Measurements from ENCODE around the gene ARHGAP19. TPM values are rescaled to one million over a fixed set of nuclear protein-coding genes. Genes with fewer than 3 reads are reported as not detected.

Gene ARHGAP19
- total RNA-seq, 5 donors from 2014 or later (not counting 1 experiment from before 2014, with no cell fraction given): 11.0 to 18.9 (median 15.0) TPM

- peaks cover 0 to 3% of the 10 kb centered on the region in 2 experiments for H3K27me3 ChIP-seq (replicated peaks in 1 of 2; ENCODE audit: control insufficient read depth in 2 of 2, extremely low read depth in 1 of 2, insufficient read depth in 2 of 2, low read length in 1 of 2)
- POLR2A ChIA-PET: interaction anchor here (0.5 to 2.3 kb wide), 4 partner anchors 14 to 123 kb away, joined by 4 to 13 read pairs (median 7); partner anchors contain the start of genes FRAT2 (in 2 of the 2) and RRP12 (in 1 of the 2)
- Mint-ChIP-seq H3K4me1 (peaks cover 28 to 39% (median 31%) of the 10 kb centered on the region in 3 donors), H3K36me3 (no peaks in the 10 kb centered on the region), H3K4me3 (peak within 1 kb of the TSS; percentile 97 to 98 (median 98)), H3K27ac (peak within 1 kb of the TSS; percentile 100), H3K9me3 (no peaks in the 10 kb centered on the region), H3K27me3 (no peaks in the 10 kb centered on the region)
- DNase-seq (peak; percentile 74 to 96 (median 89)), ATAC-seq (replicated peaks in 1 of 4) (peak; percentile 72 to 76 (median 74))
- peaks cover 16 to 33% of the 10 kb centered on the region in 2 experiments for H3K4me1 ChIP-seq (ENCODE audit: control insufficient read depth in 1 of 2, extremely low read depth in 1 of 2, insufficient read depth in 2 of 2, low read length in 2 of 2)
- no peaks in the 10 kb centered on the region for H3K9me3 ChIP-seq
- H3K27ac ChIP-seq (ENCODE audit: low read length): peak within 1 kb of the TSS; percentile 99
- H3K4me3 ChIP-seq (ENCODE audit: control insufficient read depth in 1 of 2, extremely low read depth in 1 of 2, low read length in 1 of 2): peak within 1 kb of the TSS; percentile 83 to 85
- WGBS (ENCODE audit: insufficient coverage): under 1% methylated on average over 65 of the region's 79 CpGs
- CTCF ChIA-PET: interaction anchor here (0.6 to 2.8 kb wide), 5 partner anchors 14 to 109 kb away, joined by 4 to 28 read pairs (median 8); partner anchors contain the start of genes FRAT2 (in 1 of the 2) and RRP12 (in 1 of the 2)
- no peaks in the 10 kb centered on the region for H3K36me3 ChIP-seq (ENCODE audit: control insufficient read depth in 2 of 2, extremely low read depth in 1 of 2, insufficient read depth in 1 of 2, low read length in 1 of 2)
Measured at GRCh38 chr10:97318772-97319651, 26.6 kb upstream of the ARHGAP19 start, which contains the start of gene FRAT1. TSS of gene FRAT1 (plus strand) at chr10:97319271. CDS start at chr10:97319454, 183 bp downstream.

GRCh38 chr10:97314671-97315070 is 22.2 kb upstream of the ARHGAP19 start:
- no peak overlapping the region for H3K27ac Mint-ChIP-seq

GRCh38 chr10:97312897-97313296 is 20.5 kb upstream of the ARHGAP19 start:
- no peak overlapping the region for H3K27ac Mint-ChIP-seq
- Histone ChIP-seq H3K4me3 (ENCODE audit: control insufficient read depth in 1 of 2, extremely low read depth in 1 of 2, low read length in 1 of 2) (no peak overlapping the region), H3K36me3 (ENCODE audit: control insufficient read depth in 2 of 2, extremely low read depth in 1 of 2, insufficient read depth in 1 of 2, low read length in 1 of 2) (no peaks in the 10 kb centered on the region), H3K4me1 (ENCODE audit: control insufficient read depth in 1 of 2, extremely low read depth in 1 of 2, insufficient read depth in 2 of 2, low read length in 2 of 2) (peaks cover 0 to 3% of the 10 kb centered on the region in 2 experiments), H3K27me3 (replicated peaks in 1 of 2; ENCODE audit: control insufficient read depth in 2 of 2, extremely low read depth in 1 of 2, insufficient read depth in 2 of 2, low read length in 1 of 2) (peaks cover 0 to 3% of the 10 kb centered on the region in 2 experiments), H3K27ac (ENCODE audit: low read length) (no peak overlapping the region), H3K9me3 (no peaks in the 10 kb centered on the region)
- H3K4me1 Mint-ChIP-seq: peaks cover 0 to 6% (median 1%) of the 10 kb centered on the region in 3 donors
- H3K27me3 Mint-ChIP-seq: no peaks in the 10 kb centered on the region
- H3K9me3 Mint-ChIP-seq: no peaks in the 10 kb centered on the region
- no peaks in the 10 kb centered on the region for H3K36me3 Mint-ChIP-seq
- ATAC-seq (replicated peaks in 1 of 4) (no peak), DNase-seq (no peak)
- ChIA-PET POLR2A (no interaction called here), CTCF (no interaction called here)
- no peak overlapping the region for H3K4me3 Mint-ChIP-seq
- WGBS (ENCODE audit: insufficient coverage): 94% methylated on average over 2 of the region's 6 CpGs

More at GRCh38 chr10:97314671-97315070, 22.2 kb upstream of the ARHGAP19 start:
- DNase-seq (no peak), ATAC-seq (replicated peaks in 1 of 4) (no peak)
- Histone ChIP-seq H3K4me3 (ENCODE audit: control insufficient read depth in 1 of 2, extremely low read depth in 1 of 2, low read length in 1 of 2) (no peak overlapping the region), H3K27me3 (replicated peaks in 1 of 2; ENCODE audit: control insufficient read depth in 2 of 2, extremely low read depth in 1 of 2, insufficient read depth in 2 of 2, low read length in 1 of 2) (peaks cover 0 to 3% of the 10 kb centered on the region in 2 experiments), H3K4me1 (ENCODE audit: control insufficient read depth in 1 of 2, extremely low read depth in 1 of 2, insufficient read depth in 2 of 2, low read length in 2 of 2) (peaks cover 0 to 11% of the 10 kb centered on the region in 2 experiments), H3K36me3 (ENCODE audit: control insufficient read depth in 2 of 2, extremely low read depth in 1 of 2, insufficient read depth in 1 of 2, low read length in 1 of 2) (no peaks in the 10 kb centered on the region), H3K27ac (ENCODE audit: low read length) (no peak overlapping the region), H3K9me3 (no peaks in the 10 kb centered on the region)
- Mint-ChIP-seq H3K9me3 (no peaks in the 10 kb centered on the region), H3K4me1 (peaks cover 7 to 13% (median 10%) of the 10 kb centered on the region in 3 donors), H3K4me3 (no peak overlapping the region), H3K36me3 (no peaks in the 10 kb centered on the region), H3K27me3 (no peaks in the 10 kb centered on the region)
- WGBS (ENCODE audit: insufficient coverage): 94% methylated on average over 2 of the region's 4 CpGs
- POLR2A ChIA-PET: interaction anchor here in 1 of 2 donors (0.6 kb wide), 1 partner anchor 15 kb away, joined by 3 read pairs; no protein-coding TSS in a partner anchor
- CTCF ChIA-PET: interaction anchor here in 1 of 2 donors (1.5 kb wide), 1 partner anchor 18 kb away, joined by 5 read pairs; no protein-coding TSS in a partner anchor

- Histone ChIP-seq H3K27ac (ENCODE audit: low read length) (no peak overlapping the region), H3K36me3 (ENCODE audit: control insufficient read depth in 2 of 2, extremely low read depth in 1 of 2, insufficient read depth in 1 of 2, low read length in 1 of 2) (no peaks in the 10 kb centered on the region), H3K4me3 (ENCODE audit: control insufficient read depth in 1 of 2, extremely low read depth in 1 of 2, low read length in 1 of 2) (no peak overlapping the region), H3K9me3 (no peaks in the 10 kb centered on the region), H3K27me3 (replicated peaks in 1 of 2; ENCODE audit: control insufficient read depth in 2 of 2, extremely low read depth in 1 of 2, insufficient read depth in 2 of 2, low read length in 1 of 2) (peaks cover 0 to 2% of the 10 kb centered on the region in 2 experiments), H3K4me1 (ENCODE audit: control insufficient read depth in 1 of 2, extremely low read depth in 1 of 2, insufficient read depth in 2 of 2, low read length in 2 of 2) (no peaks in the 10 kb centered on the region)
- CTCF ChIA-PET: interaction anchor here in 1 of 2 donors (0.6 kb wide), 1 partner anchor 93 kb away, joined by 7 read pairs; no protein-coding TSS in a partner anchor
- Mint-ChIP-seq H3K36me3 (no peaks in the 10 kb centered on the region), H3K27me3 (no peaks in the 10 kb centered on the region), H3K9me3 (no peaks in the 10 kb centered on the region), H3K27ac (no peak overlapping the region), H3K4me1 (no peaks in the 10 kb centered on the region), H3K4me3 (no peak overlapping the region)
- WGBS (ENCODE audit: insufficient coverage): 100% methylated on average over 2 of the region's 4 CpGs
- DNase-seq (no peak), ATAC-seq (replicated peaks in 1 of 4) (no peak)
- POLR2A ChIA-PET: interaction anchor here in 1 of 2 donors (0.7 kb wide), 1 partner anchor 103 kb away, joined by 4 read pairs; no protein-coding TSS in a partner anchor
Measured at GRCh38 chr10:97311111-97311626, 18.7 kb upstream of the ARHGAP19 start.

GRCh38 chr10:97307866-97308780 is 15.7 kb upstream of the ARHGAP19 start:
- no peaks in the 10 kb centered on the region for H3K36me3 ChIP-seq (ENCODE audit: control insufficient read depth in 2 of 2, extremely low read depth in 1 of 2, insufficient read depth in 1 of 2, low read length in 1 of 2)
- H3K4me3 ChIP-seq (ENCODE audit: control insufficient read depth in 1 of 2, extremely low read depth in 1 of 2, low read length in 1 of 2): no peak overlapping the region
- ATAC-seq (replicated peaks in 1 of 4): no peak
- no peak overlapping the region for H3K27ac ChIP-seq (ENCODE audit: low read length)
- ChIA-PET CTCF (no interaction called here), POLR2A (no interaction called here)
- Mint-ChIP-seq H3K27ac (no peak overlapping the region), H3K4me3 (no peak overlapping the region), H3K27me3 (no peaks in the 10 kb centered on the region), H3K36me3 (no peaks in the 10 kb centered on the region), H3K9me3 (no peaks in the 10 kb centered on the region), H3K4me1 (no peaks in the 10 kb centered on the region)
- 77% methylated on average over 8 of the region's 10 CpGs for WGBS (ENCODE audit: insufficient coverage)
- no peaks in the 10 kb centered on the region for H3K9me3 ChIP-seq
- H3K4me1 ChIP-seq (ENCODE audit: control insufficient read depth in 1 of 2, extremely low read depth in 1 of 2, insufficient read depth in 2 of 2, low read length in 2 of 2): no peaks in the 10 kb centered on the region
- H3K27me3 ChIP-seq (replicated peaks in 1 of 2; ENCODE audit: control insufficient read depth in 2 of 2, extremely low read depth in 1 of 2, insufficient read depth in 2 of 2, low read length in 1 of 2): peaks cover 0 to 2% of the 10 kb centered on the region in 2 experiments
- DNase-seq: no peak
